Large intestine (tissue), 3 donors: Measurements from ENCODE around the gene CDIPT. TPM values are rescaled to one million over a fixed set of nuclear protein-coding genes. Genes with fewer than 3 reads are reported as not detected.

Source experiments
- DNase-seq, 2 donors: peaks; one replicate each; pipeline versions ENCODE4 v3.0.0 to v3.0.0-alpha.2; 2013
- H3K27ac ChIP-seq: one replicate; pipeline ENCODE4 v1.5.1; 2013; ENCODE audit warnings: low read length
- H3K27me3 ChIP-seq: 2 replicates; pipeline ENCODE4 v1.6.1; 2013; ENCODE audit warnings: low read length; ENCODE audit not compliant: control insufficient read depth, insufficient read depth
- H3K36me3 ChIP-seq: 2 replicates; pipeline ENCODE4 v1.6.1; 2013; ENCODE audit warnings: low read length; ENCODE audit not compliant: control insufficient read depth, insufficient read depth
- H3K4me1 ChIP-seq: one replicate; pipeline ENCODE4 v1.6.1; 2013; ENCODE audit warnings: low read length; ENCODE audit not compliant: control insufficient read depth, insufficient read depth
- H3K4me3 ChIP-seq: one replicate; pipeline ENCODE4 v1.5.1; 2013; ENCODE audit warnings: low read length
- H3K9me3 ChIP-seq: one replicate; pipeline ENCODE4 v1.6.1; 2013; ENCODE audit warnings: mild to moderate bottlenecking, low read depth, low read length, moderate library complexity; ENCODE audit not compliant: control insufficient read depth
- WGBS: methylation state at CpG from one replicate; pipeline ENCODE4 v1.1.5; 2013; ENCODE audit warnings: low lambda C conversion rate; ENCODE audit not compliant: insufficient coverage; 5-methylcytosine and 5-hydroxymethylcytosine counted together
- polyA plus RNA-seq: library from polyadenylated mRNA; unstranded; fragments of 120-200 nt; gene quantifications from one replicate; pipeline ENCODE4 v1.2.1, GENCODE V29; 2013

Gene CDIPT
- polyA plus RNA-seq, 1 donor = 68.7 TPM

DNA sequence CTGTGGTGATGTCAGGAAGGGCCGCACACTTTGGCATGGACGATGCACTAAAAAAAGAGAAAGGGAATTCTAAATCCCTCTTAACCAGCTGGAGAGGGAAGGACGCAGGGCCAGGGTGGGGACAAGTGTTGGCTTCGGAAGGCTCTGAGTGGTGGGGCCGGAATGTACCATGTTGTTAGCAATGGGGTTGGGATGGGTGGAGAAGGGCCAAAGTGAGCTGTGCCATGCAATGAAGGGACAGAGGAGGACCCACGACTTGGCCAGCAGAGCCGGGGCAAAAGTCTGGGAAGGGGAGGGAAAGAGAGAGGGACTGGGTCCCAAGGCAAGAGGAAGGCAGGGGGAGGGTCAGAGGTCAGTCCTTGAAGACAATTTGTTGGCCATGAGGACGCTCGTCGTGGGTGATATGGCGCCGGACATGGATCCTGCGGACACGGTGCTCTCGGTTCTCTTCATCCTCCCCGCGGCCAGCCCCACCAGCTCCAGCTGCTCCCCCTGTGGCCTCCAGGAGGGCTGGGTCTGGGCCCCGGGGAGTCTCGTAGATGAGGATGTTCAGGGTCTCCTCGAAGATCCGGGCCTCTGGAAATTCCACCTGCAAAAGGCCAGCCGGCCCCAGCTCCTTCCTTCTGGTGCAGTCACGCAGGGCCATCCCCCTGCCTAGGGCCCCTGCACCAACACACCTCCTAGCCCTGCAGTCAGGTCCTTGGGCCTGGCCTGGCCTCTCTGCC lies 43.7 kb upstream of the CDIPT start:
- Histone ChIP-seq H3K4me1 (peaks cover 5% of the 10 kb centered on the region), H3K36me3 (peaks cover 8% of the 10 kb centered on the region), H3K9me3 (peaks cover 2% of the 10 kb centered on the region), H3K27me3 (no peaks in the 10 kb centered on the region), H3K27ac (no peak overlapping the region), H3K4me3 (no peak overlapping the region)
- no peak for DNase-seq
- WGBS = 50% methylated on average over 1 of the region's 23 CpGs

DNA sequence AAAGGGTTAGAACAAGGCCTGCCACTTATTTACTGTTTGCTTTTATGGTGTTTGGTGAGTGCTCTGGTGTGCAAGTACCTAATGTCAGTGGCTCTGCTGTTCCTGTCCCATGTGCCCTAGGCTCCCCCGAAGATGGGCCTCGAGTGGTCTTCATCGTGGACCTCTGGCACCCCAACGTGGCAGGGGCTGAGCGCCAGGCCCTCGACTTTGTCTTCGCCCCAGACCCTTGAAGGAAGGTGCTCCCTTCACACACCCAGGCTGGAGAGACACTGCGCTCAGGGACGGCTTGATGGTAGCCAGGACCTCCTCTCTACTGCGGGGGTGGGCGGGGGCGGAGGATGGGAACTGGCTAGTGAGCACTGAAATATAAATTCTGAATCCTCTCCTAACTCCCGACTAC lies 42.6 kb upstream of the CDIPT start:
- Histone ChIP-seq H3K36me3 (peaks cover 8% of the 10 kb centered on the region), H3K4me1 (peaks cover 14% of the 10 kb centered on the region), H3K4me3 (no peak overlapping the region), H3K9me3 (no peaks in the 10 kb centered on the region), H3K27ac (no peak overlapping the region), H3K27me3 (no peaks in the 10 kb centered on the region)
- no peak for DNase-seq
- no CpG with 5 or more reads among the region's 13 CpGs for WGBS

DNA sequence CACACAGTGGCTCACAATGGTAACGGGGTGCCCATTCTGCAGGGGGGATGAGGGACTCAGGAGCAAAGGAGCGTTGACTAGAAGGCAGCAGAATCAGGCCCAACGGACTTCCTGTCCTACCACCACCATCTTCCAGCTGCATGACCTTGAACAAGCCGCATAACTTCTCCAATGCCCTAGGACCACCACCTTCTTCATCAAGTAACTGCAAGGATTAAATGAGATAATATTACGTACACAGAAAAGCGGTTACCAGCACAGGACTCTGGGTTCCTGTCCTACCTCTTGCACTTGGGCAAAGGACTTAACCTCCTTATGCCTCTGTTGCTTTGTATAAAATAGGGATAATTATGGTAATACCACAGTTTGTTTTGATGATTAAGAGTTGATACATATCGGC lies 41.9 kb upstream of the CDIPT start:
- H3K4me1 ChIP-seq = peaks cover 14% of the 10 kb centered on the region
- H3K36me3 ChIP-seq = peaks cover 8% of the 10 kb centered on the region
- WGBS = 100% methylated on average over 2 of the region's 7 CpGs
- no peak overlapping the region for H3K4me3 ChIP-seq
- H3K9me3 ChIP-seq = no peaks in the 10 kb centered on the region
- H3K27ac ChIP-seq = no peak overlapping the region
- DNase-seq = no peak
- no peaks in the 10 kb centered on the region for H3K27me3 ChIP-seq

DNA sequence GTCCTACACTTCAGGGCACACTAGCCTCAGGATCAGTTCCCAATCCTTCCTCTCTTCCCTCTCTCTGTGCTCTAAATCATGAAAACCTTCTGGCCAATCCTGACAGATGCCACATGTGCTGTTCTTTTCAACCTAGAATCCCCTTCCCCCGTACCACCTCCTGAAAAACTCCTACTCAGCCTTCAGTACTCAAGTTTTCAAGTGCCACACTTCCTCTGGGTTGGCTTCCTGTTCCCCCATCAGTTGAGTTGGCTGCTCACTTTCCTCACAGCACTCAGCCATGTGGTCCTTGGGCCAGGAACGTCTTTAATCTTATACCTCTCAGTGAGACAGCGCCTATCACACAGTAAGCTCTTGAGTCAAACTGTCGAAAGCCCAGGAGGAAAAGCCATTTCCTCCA lies 40.6 kb upstream of the CDIPT start:
- Histone ChIP-seq H3K9me3 (no peaks in the 10 kb centered on the region), H3K27ac (no peak overlapping the region), H3K27me3 (no peaks in the 10 kb centered on the region), H3K4me1 (peaks cover 20% of the 10 kb centered on the region), H3K36me3 (peaks cover 5% of the 10 kb centered on the region), H3K4me3 (no peak overlapping the region)
- no CpG with 5 or more reads among the region's 4 CpGs for WGBS
- no peak for DNase-seq

DNA sequence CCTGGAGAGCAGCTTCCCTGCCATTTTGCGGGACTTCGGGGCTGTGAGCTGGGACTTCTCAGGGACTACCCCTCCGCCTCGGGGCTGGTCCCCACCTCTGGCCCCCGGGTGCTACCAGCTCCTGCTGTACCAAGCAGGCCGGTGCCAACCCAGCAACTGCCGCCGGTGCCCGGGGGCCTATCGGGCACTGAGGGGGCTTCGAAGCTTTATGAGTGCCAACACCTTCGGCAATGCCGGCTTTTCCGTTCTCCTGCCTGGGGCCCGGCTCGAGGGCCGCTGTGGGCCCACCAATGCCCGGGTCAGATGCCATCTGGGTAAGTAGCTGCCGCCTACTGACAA lies 38.5 kb upstream of the CDIPT start:
- Histone ChIP-seq H3K4me3 (peak overlapping the region; percentile 48), H3K36me3 (peaks cover 3% of the 10 kb centered on the region), H3K9me3 (no peaks in the 10 kb centered on the region), H3K27me3 (no peaks in the 10 kb centered on the region), H3K4me1 (peaks cover 31% of the 10 kb centered on the region), H3K27ac (no peak overlapping the region)
- DNase-seq = no peak
- WGBS = no CpG with 5 or more reads among the region's 19 CpGs

DNA sequence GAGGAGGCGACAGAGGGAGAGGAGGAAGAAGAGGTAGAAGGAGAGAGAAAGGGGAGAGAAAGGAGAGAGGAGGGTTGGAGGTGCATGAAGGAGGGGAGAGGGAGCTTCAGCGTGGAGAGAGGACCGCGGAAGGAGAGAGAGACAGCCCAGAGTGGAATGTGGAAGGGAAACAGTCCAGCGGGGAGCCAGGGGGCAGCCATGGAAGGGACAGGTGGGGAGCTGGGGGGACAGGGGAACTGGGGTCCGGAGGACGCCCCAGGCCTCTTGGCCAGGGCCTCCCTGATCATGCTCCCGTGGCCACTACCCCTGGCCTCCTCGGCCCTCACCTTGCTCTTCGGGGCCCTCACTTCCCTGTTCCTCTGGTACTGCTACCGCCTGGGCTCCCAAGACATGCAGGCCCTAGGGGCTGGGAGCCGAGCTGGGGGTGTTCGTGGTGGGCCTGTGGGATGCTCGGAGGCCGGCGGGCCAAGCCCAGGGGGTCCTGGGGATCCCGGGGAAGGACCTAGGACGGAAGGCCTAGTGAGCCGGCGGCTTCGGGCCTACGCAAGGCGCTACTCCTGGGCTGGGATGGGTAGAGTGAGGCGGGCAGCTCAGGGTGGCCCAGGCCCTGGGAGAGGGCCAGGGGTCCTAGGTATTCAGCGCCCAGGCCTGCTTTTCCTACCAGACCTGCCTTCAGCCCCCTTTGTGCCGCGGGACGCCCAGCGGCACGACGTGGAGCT lies 38.0 kb upstream of the CDIPT start:
- WGBS = 29% methylated on average over 1 of the region's 31 CpGs
- H3K9me3 ChIP-seq = no peaks in the 10 kb centered on the region
- H3K27me3 ChIP-seq = no peaks in the 10 kb centered on the region
- DNase-seq = peak in 1 of 2 donors; percentile 32
- peaks cover 31% of the 10 kb centered on the region for H3K4me1 ChIP-seq
- H3K4me3 ChIP-seq = peak overlapping the region; percentile 48
- peak overlapping the region; percentile 72 for H3K27ac ChIP-seq
- no peaks in the 10 kb centered on the region for H3K36me3 ChIP-seq

DNA sequence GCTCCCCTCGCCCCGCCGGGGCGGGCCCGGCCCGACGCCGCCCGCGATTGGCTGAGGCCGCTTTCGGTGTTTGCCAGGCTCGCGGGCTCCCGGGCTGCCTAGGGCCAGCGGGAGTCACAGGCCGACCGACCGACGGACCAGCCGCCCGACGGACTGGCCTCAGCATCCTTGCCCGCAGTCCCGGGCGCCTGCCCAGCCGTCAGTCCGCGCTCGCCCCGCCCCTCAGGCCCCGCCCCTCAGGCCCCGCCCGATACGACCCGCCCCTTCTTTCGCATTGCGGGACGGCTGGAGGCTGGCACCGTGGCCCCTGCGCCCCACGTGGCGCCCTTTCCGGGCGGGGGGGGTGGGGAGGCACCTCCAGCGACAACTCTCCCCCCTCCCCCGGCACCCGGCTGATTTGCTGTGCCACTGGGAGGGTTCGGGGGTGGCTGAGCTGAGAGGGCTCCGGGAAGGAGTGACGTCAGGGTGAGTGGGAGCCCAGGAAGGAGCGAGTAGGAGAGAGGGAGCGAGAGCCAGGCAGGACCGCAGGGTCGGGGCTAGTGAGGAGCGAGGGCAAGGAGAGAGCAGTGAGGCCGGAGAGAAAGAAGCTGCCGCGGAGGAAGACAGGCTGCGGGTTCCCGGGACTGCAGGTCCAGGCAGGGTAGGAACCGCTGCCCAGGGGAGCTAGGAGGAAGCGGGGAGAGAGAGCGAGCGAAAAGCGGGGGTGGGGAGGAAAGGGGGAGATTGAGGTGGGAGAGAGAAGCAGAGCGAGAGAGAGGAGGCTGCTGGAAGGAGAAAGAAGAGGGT lies 37.3 kb upstream of the CDIPT start, which contains the start of gene ASPHD1:
ASPHD1 (plus strand) TSS at position 387 of the 786 bp plus-strand sequence. CDS start 484 bp downstream, outside the sequence.
- Histone ChIP-seq H3K36me3 (no peaks in the 10 kb centered on the region), H3K27ac (peak within 1 kb of the TSS; percentile 72), H3K4me1 (peaks cover 31% of the 10 kb centered on the region), H3K9me3 (no peaks in the 10 kb centered on the region), H3K27me3 (no peaks in the 10 kb centered on the region), H3K4me3 (peak within 1 kb of the TSS; percentile 48)
- DNase-seq = peak; percentile 58 to 82
- WGBS = 1% methylated on average over 7 of the region's 67 CpGs

DNA sequence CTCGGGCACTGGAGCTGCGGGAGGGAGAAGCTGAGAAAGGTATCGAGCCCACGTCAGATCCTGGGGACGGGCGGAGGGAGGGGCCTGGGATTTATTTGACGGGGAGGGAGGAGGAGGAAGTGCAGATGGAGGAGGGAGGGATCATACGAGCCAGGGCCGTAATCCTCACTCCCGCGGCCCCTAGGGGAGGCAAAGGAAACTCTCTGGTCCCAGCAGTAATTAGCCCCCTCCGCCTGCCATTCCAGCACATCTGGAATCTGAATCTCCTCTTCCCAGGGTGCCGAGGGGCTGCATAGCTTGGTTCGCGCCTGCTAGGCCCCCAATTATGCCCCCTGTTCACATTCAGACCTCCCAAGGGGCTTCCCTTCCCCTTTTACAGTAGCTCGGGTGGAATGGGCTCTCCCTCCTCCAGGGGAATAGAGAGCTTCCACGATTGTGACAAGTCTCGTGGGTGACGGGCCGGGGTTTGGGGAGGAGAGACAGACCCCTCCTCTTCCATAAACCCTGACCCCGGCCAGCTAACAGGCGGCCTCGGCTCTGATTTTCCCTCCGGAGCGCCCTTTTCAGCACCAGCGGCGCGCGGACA lies 36.6 kb upstream of the CDIPT start, which contains the start of gene SEZ6L2:
SEZ6L2 (minus strand) TSS at position 35 of the 586 bp plus-strand sequence. CDS start 531 bp downstream, outside the sequence.
- Histone ChIP-seq H3K27me3 (no peaks in the 10 kb centered on the region), H3K27ac (peak within 1 kb of the TSS; percentile 72), H3K36me3 (no peaks in the 10 kb centered on the region), H3K9me3 (no peaks in the 10 kb centered on the region), H3K4me3 (peak within 1 kb of the TSS; percentile 48), H3K4me1 (peaks cover 32% of the 10 kb centered on the region)
- DNase-seq = peak; percentile 92 to 94
- WGBS = no CpG with 5 or more reads among the region's 29 CpGs

DNA sequence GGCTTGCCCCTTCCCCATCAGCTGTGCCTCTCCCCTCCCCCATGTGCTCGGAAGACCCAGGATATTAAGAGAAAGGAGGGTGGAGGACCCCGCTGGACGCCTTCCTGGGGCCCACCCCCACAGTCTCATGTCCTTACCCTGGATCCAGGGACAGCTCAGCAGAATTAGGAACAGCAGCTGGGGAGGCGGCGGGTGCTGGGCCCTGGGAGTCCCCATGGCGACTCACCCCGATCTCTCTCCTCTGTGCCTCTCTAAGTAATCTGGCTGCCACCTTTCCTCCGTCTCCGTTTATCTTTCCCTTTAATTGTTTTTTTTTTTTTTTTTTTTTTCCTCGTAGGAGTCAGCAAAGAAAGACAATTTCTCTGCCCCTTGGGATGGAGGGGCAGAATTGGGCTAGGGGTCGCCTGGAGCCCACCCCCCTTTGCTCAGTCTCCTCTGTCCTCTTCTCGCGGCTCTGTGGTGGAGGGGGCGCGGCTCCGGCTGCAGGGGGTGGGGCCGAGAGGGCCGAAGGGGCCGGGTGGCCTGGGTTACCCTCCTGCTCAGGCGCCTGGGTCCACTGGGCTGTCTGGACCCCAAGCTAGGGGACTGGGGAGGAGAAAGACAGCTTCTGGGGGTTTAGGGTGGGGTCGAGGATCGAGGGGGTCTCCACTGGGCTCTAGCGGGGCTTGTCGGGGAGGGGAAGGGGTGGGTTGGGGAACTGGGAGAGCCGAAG lies 35.9 kb upstream of the CDIPT start:
- Histone ChIP-seq H3K36me3 (no peaks in the 10 kb centered on the region), H3K9me3 (no peaks in the 10 kb centered on the region), H3K4me1 (peaks cover 34% of the 10 kb centered on the region), H3K27me3 (no peaks in the 10 kb centered on the region), H3K4me3 (peak overlapping the region; percentile 48), H3K27ac (peak overlapping the region; percentile 72)
- peak; percentile 11 to 44 for DNase-seq
- WGBS = 7% methylated on average over 2 of the region's 25 CpGs
